ENCODE measurements around the gene INTS3. TPM values are rescaled to one million over a fixed set of nuclear protein-coding genes. Genes with fewer than 3 reads are reported as not detected.

Gene INTS3
- total and polyA plus RNA-seq, 10 of the 15 experiments (the other 5 are each of a cell fraction or from before 2014, with no cell fraction given) = 12.6 to 87.4 (median 30.8) TPM

- RAD21 ChIA-PET (ENCODE audit: unreplicated experiment) = interaction anchor here (0.7 to 1.9 kb wide), 7 partner anchors 15 to 211 kb away, joined by 3 to 5 read pairs (median 4); partner anchors contain the start of genes INTS3, NPR1 and RAB13
- DNase-seq (ENCODE audit: low read depth, low spot score) = no peak
- intact Hi-C loops (cut with micrococcal nuclease; ENCODE audit: unreplicated experiment) (no loop called here), in situ Hi-C loops (cut with MboI) (no loop called here)
- BruUV-seq (replicated peaks) = no TSS peak
- H3K4me2 ChIP-seq (ENCODE audit: control insufficient read depth, insufficient read depth) = peak within 1 kb of the TSS; percentile 87
- CTCF ChIA-PET = interaction anchor here (0.8 to 1.2 kb wide), 5 partner anchors 8 to 99 kb away, joined by 3 to 5 read pairs (median 3); no protein-coding TSS in a partner anchor
- FAIRE-seq = no peak
- TF ChIP-seq STAT3 (IDR thresholded peaks at IDR 0.05; ENCODE audit: low read depth, low read length) (no peak), NR2C2 (IDR thresholded peaks at IDR 0.05; ENCODE audit: borderline replicate concordance, control insufficient read depth, insufficient read length, low read depth) (no peak), USF2 (IDR thresholded peaks at IDR 0.05; ENCODE audit: borderline replicate concordance, low read depth, low read length) (no peak), FOS (IDR thresholded peaks at IDR 0.05; ENCODE audit: borderline replicate concordance, extremely low read depth, insufficient read length) (no peak), CHD2 (IDR thresholded peaks at IDR 0.05; ENCODE audit: borderline replicate concordance, low read depth, low read length) (0 out of 2 replicates have a peak, but pooled peaks have one; percentile 9), NR2C1 (IDR thresholded peaks at IDR 0.05) (no peak), ATF7 (IDR thresholded peaks at IDR 0.05; ENCODE audit: low read depth) (no peak)
- peak within 1 kb of the TSS; percentile 81 for H3K4me3 ChIP-seq
- peak within 1 kb of the TSS; percentile 56 for H3K27ac ChIP-seq (ENCODE audit: control insufficient read depth, insufficient read depth)
- no peaks in the 10 kb centered on the region for H3K9me3 ChIP-seq (replicated peaks; ENCODE audit: control insufficient read depth, insufficient read depth, low read length)
- peaks cover 3% of the 10 kb centered on the region for H3K4me1 ChIP-seq (ENCODE audit: control insufficient read depth, insufficient read depth, low read length)
- ATAC-seq = peak; percentile 45
- no peaks in the 10 kb centered on the region for H3K79me2 ChIP-seq (ENCODE audit: control insufficient read depth, insufficient read depth, low read length)
- SMC1A ChIA-PET (ENCODE audit: uncharacterized antibody, unreplicated experiment) = interaction anchor here (1.0 to 1.1 kb wide), 3 partner anchors 11 to 214 kb away, joined by 3 read pairs; no protein-coding TSS in a partner anchor
- peak within 1 kb of the TSS; percentile 81 for H2AFZ ChIP-seq (ENCODE audit: control insufficient read depth, low read depth, low read length)
- peaks cover 14 to 21% of the 10 kb centered on the region in 2 experiments for H3K36me3 ChIP-seq (ENCODE audit: control insufficient read depth in 2 of 2, insufficient read depth in 2 of 2, low read length in 1 of 2)
- H4K20me1 ChIP-seq (ENCODE audit: control insufficient read depth, insufficient read depth) = no peaks in the 10 kb centered on the region
- POLR2A ChIA-PET = interaction anchor here (0.6 to 1.6 kb wide), 4 partner anchors 10 to 213 kb away, joined by 3 to 6 read pairs (median 4); no protein-coding TSS in a partner anchor
- 26% methylated on average over 24 of the region's 35 CpGs for WGBS (ENCODE audit: insufficient coverage, insufficient replicate concordance, low lambda C conversion rate, missing lambda C conversion rate)
- H3K27me3 ChIP-seq (replicated peaks in 1 of 2; ENCODE audit: control insufficient read depth in 2 of 2, insufficient read depth in 2 of 2, low read length in 1 of 2) = no peaks in the 10 kb centered on the region
- peak within 1 kb of the TSS; percentile 49 for H3K9ac ChIP-seq (ENCODE audit: control insufficient read depth, insufficient read depth, low read length)
These were observed 47.1 kb downstream of the INTS3 start, which contains the start of gene SLC27A3 for GRCh38 chr1:153774780-153775457. TSS of gene SLC27A3 (plus strand) at chr1:153775407. CDS start at chr1:153775498, 91 bp downstream.

All from GM12878 (cell line).